Measurements from ENCODE around the gene MPI.

MPI gene

GRCh38 chr15:74847432-74847831, 42.4 kb upstream of the MPI start:
- CTCF ChIA-PET = no interaction called here
- TF ChIP-seq SUZ12 (IDR thresholded peaks at IDR 0.05) (no peak), NFRKB (IDR thresholded peaks at IDR 0.05) (no peak), ZNF384 (IDR thresholded peaks at IDR 0.05) (no peak)
- POLR2A ChIA-PET = no interaction called here
- DNase-seq (ENCODE audit: extremely low spot score) = no peak

GRCh38 chr15:74850393-74850792, 39.4 kb upstream of the MPI start:
- no peak for DNase-seq (ENCODE audit: extremely low spot score)
- TF ChIP-seq ARNT (IDR thresholded peaks at IDR 0.05) = no peak
- TF ChIP-seq SP1 (IDR thresholded peaks at IDR 0.05) = no peak
- no peak for TF ChIP-seq CTBP1 (IDR thresholded peaks at IDR 0.05; ENCODE audit: borderline replicate concordance)
- TF ChIP-seq L3MBTL2 (conservative IDR thresholded peaks at IDR 0.05) = no peak
- TF ChIP-seq BHLHE40 (IDR thresholded peaks at IDR 0.05; ENCODE audit: borderline replicate concordance) = no peak
- TF ChIP-seq FOXK2 (IDR thresholded peaks at IDR 0.05) = no peak
- TF ChIP-seq PKNOX1 (IDR thresholded peaks at IDR 0.05) = no peak
- no peak for TF ChIP-seq LEF1 (IDR thresholded peaks at IDR 0.05; ENCODE audit: borderline replicate concordance)
- no peak for TF ChIP-seq FOXM1 (IDR thresholded peaks at IDR 0.05; ENCODE audit: borderline replicate concordance)
- no peak for TF ChIP-seq ELF4 (IDR thresholded peaks at IDR 0.05)
- no peak for TF ChIP-seq NFRKB (IDR thresholded peaks at IDR 0.05)
- CTCF ChIA-PET = no interaction called here
- POLR2A ChIA-PET = no interaction called here

GRCh38 chr15:74851960-74852359, 37.9 kb upstream of the MPI start:
- ChIA-PET CTCF (interaction anchor here (0.6 kb wide), 1 partner anchor 716 kb away, joined by 3 read pairs; no protein-coding TSS in a partner anchor), POLR2A (interaction anchor here (1.4 kb wide), 1 partner anchor 10 kb away, joined by 3 read pairs; no protein-coding TSS in a partner anchor)
- TF ChIP-seq PKNOX1 (IDR thresholded peaks at IDR 0.05) (no peak), ARNT (IDR thresholded peaks at IDR 0.05) (no peak)
- no peak for DNase-seq (ENCODE audit: extremely low spot score)

DNA sequence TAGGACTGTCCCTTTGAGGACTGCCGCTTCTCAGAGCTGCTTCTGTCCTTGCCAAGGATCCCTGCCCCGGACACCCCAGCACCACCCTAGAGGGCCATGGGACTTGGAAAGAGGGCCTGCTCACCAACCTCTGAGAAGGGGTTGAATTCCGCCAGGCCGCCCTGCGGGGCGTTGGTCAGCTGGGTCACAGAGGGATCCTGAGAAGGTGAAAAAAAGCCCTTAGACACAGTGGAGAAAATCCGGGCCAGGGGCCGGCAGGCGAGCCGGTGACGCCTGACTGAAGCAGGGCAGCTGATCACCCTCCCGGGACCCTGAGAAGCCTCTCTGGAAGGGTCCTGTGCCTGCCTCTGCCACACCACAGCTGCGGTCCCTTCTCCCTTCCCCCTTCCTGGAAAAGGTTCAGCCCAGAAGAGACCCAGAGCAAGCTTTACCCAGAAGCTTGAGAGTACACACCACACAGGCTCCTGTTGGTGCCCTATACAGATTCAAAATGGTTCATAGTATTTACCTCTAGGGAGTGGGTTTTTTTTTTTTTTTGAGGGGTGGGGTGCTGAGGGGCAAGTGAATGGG, 35.3 kb upstream of the MPI start:
- POLR2A ChIA-PET = interaction anchor here (1.2 to 1.4 kb wide), 2 partner anchors 10 to 12 kb away, joined by 3 to 4 read pairs; no protein-coding TSS in a partner anchor
- CTCF ChIA-PET = no interaction called here
- no peak for TF ChIP-seq NFRKB (IDR thresholded peaks at IDR 0.05)
- TF ChIP-seq FOXM1 (IDR thresholded peaks at IDR 0.05; ENCODE audit: borderline replicate concordance) = no peak
- TF ChIP-seq FOXA1 (IDR thresholded peaks at IDR 0.05) = no peak
- DNase-seq (ENCODE audit: extremely low spot score) = no peak

DNA sequence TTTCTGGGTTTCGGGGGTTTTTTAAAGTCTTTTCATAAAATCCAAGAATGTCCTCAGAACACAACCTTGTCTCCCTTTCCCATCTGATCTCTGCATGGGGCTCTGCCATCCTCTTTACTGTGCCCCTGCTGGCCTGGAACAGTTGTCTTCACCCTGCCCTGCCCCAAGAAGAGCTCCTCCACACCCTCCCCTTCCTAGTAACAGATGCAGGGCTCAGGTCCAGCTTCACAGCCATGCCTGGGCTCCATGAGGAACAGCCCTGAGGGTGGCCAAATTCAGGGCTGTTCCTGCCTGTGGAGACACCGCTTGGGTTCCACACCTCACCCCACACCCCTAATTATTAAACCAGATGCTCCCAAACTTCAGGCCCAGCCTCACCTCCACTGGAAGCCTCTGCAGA, 34.0 kb upstream of the MPI start:
- POLR2A ChIA-PET = interaction anchor here (0.7 to 1.4 kb wide), 3 partner anchors 12 to 30 kb away, joined by 3 to 4 read pairs (median 3); partner anchors contain the start of gene ULK3
- CTCF ChIA-PET = interaction anchor here (0.6 to 0.8 kb wide), 2 partner anchors 68 to 114 kb away, joined by 3 to 4 read pairs; no protein-coding TSS in a partner anchor
- DNase-seq (ENCODE audit: extremely low spot score) = no peak

DNA sequence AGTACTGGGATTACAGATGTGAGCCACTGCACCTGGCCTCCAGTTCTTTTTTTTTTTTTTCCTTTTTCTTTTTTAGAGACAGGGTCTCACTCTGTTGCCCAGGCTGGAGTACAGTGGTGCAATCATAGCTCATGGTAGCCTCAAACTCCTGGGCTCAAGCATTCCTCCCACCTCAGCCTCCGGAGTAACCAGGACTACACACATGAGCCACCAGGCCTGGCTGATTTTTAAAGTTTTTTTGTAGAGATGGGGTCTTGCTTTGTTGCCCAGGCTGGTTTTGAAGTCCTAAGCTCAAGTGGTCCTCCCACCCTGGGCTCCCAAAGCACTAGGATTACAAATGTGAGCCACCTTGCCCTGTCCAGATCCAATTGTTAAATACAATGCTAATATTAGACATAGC, 33.3 kb upstream of the MPI start:
- no peak for DNase-seq (ENCODE audit: extremely low spot score)
- CTCF ChIA-PET = interaction anchor here (0.6 to 1.1 kb wide), 3 partner anchors 13 to 224 kb away, joined by 3 to 4 read pairs (median 4); no protein-coding TSS in a partner anchor
- TF ChIP-seq PKNOX1 (IDR thresholded peaks at IDR 0.05) = no peak
- TF ChIP-seq L3MBTL2 (conservative IDR thresholded peaks at IDR 0.05) = no peak
- no peak for TF ChIP-seq ZNF384 (IDR thresholded peaks at IDR 0.05)
- TF ChIP-seq LEF1 (IDR thresholded peaks at IDR 0.05; ENCODE audit: borderline replicate concordance) = no peak
- no peak for TF ChIP-seq ELF4 (IDR thresholded peaks at IDR 0.05)
- TF ChIP-seq SUZ12 (IDR thresholded peaks at IDR 0.05) = no peak
- no peak for TF ChIP-seq TARDBP (IDR thresholded peaks at IDR 0.05)
- no peak for TF ChIP-seq FOXK2 (IDR thresholded peaks at IDR 0.05)
- no peak for TF ChIP-seq CTBP1 (IDR thresholded peaks at IDR 0.05; ENCODE audit: borderline replicate concordance)
- no peak for TF ChIP-seq NFRKB (IDR thresholded peaks at IDR 0.05)
- TF ChIP-seq HDGF (IDR thresholded peaks at IDR 0.05; ENCODE audit: borderline replicate concordance) = no peak
- TF ChIP-seq FOXM1 (IDR thresholded peaks at IDR 0.05; ENCODE audit: borderline replicate concordance) = no peak
- POLR2A ChIA-PET = interaction anchor here (0.7 to 1.3 kb wide), 2 partner anchors 13 to 29 kb away, joined by 3 read pairs; partner anchors contain the start of gene ULK3

More for the DNA sequence above, 34.0 kb upstream of the MPI start:
- TF ChIP-seq FOXM1 (IDR thresholded peaks at IDR 0.05; ENCODE audit: borderline replicate concordance) (no peak), NFRKB (IDR thresholded peaks at IDR 0.05) (no peak)

GRCh38 chr15:74857082-74857655, 32.7 kb upstream of the MPI start:
- ChIA-PET CTCF (interaction anchor here (0.6 to 1.1 kb wide), 3 partner anchors 13 to 225 kb away, joined by 3 to 4 read pairs (median 3); no protein-coding TSS in a partner anchor), POLR2A (no interaction called here)
- DNase-seq (ENCODE audit: extremely low spot score) = no peak
- no peak for TF ChIP-seq LEF1 (IDR thresholded peaks at IDR 0.05; ENCODE audit: borderline replicate concordance)

All from HEK293T (cell line).